ENCODE measurements around the gene ARHGAP31.
"Not testable (repeated sequence)": the region's sequence is repeated elsewhere in the genome, so short reads cannot be mapped to it uniquely, and the experiment has no call there.

Gene ARHGAP31

DNA sequence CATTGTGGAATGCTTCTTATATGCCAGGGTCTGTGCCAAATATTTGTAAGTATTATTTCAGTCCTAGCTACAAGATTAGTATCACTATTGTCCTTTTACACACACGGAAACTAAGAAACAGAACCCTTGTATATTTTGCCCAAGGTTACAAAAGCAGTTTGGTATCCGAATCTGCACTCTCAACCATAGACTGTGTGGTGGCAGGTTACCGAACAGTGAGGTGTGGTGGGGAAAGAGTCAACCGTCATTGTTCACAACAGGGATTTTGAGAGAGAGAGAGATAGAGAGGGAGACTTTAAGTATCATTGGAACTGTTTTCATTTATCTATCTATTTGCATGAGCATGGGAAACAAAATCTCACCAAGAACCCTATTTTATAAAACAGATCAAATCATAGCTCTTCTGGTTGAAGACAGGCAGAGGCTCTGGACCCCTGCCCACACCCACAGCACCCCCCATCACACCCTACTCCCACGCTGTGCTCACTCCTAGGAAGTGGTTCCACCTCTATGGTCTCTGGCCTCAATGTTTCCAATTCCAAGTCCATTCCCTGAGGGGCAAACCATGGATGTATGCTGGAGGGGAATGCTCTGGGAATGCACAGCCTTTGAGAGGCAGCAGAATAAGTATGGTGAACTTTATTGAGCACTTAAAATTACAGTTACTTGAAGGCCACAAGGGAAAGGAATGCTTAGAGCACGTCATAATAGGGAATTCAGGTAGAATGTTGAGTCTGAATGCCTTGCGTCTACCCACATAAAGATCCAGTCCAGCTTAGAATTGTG, 69.0 kb downstream of the ARHGAP31 start:
- Histone ChIP-seq H3K9me3 (ENCODE audit: control insufficient read depth in 2 of 2, low read length in 2 of 2) (no peaks in the 10 kb centered on the region), H3K27me3 (ENCODE audit: control insufficient read depth in 1 of 2, insufficient read depth in 2 of 2, low read length in 2 of 2) (no peaks in the 10 kb centered on the region), H3K4me3 (ENCODE audit: low read length in 2 of 2) (no peak overlapping the region), H3K36me3 (ENCODE audit: control insufficient read depth in 2 of 2, insufficient read depth in 2 of 2, low read length in 2 of 2) (peaks cover 0 to 6% of the 10 kb centered on the region in 2 donors), H3K4me1 (ENCODE audit: control insufficient read depth, insufficient read depth, low read length) (peaks cover 4% of the 10 kb centered on the region), H3K27ac (ENCODE audit: low read length) (no peak overlapping the region), H3K9ac (ENCODE audit: low read length in 2 of 2) (no peak overlapping the region)

DNA sequence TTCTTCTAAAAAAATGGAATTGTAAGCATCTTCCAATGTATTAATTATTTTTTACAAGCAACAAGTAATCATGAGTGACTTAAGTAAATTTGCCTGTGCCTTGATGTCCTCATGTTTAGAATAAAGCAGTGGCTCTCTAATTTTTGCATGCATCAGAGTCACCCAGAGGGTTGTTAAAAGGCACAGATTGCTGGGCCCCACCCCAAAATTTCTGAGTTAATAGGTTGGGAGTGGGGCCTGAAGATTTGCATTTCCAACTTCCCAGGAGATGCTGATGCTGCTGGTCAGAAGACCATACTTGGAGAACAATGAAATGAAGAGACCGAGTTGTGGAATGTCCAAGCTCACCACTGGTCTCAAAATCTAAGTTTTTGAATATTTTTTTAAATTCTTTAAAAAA, 70.2 kb downstream of the ARHGAP31 start:
- Histone ChIP-seq H3K27me3 (ENCODE audit: control insufficient read depth in 1 of 2, insufficient read depth in 2 of 2, low read length in 2 of 2) (no peaks in the 10 kb centered on the region), H3K9me3 (ENCODE audit: control insufficient read depth in 2 of 2, low read length in 2 of 2) (no peaks in the 10 kb centered on the region), H3K4me3 (ENCODE audit: low read length in 2 of 2) (no peak overlapping the region), H3K27ac (ENCODE audit: low read length) (no peak overlapping the region), H3K36me3 (ENCODE audit: control insufficient read depth in 2 of 2, insufficient read depth in 2 of 2, low read length in 2 of 2) (peaks cover 0 to 14% of the 10 kb centered on the region in 2 donors), H3K9ac (ENCODE audit: low read length in 2 of 2) (no peak overlapping the region), H3K4me1 (ENCODE audit: control insufficient read depth, insufficient read depth, low read length) (peaks cover 4% of the 10 kb centered on the region)

DNA sequence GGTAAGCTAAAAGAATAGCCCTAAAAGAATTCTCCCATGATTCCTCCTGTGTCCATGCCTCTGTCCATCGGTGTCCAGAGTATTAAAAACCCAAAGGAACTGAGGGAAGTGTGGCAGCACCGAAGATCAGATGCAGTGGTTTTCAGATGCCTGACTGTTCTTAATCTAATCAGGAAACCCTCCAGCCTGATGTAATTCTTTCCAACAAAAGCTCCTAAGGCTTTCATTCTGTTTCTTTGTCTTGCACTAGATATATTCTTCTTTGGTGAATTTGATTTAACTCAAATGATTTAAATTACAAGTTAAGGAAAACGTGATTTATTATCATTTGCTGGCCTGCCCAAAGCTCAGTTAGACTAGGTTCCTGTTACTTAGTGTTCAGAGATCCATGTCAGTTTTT, 71.2 kb downstream of the ARHGAP31 start:
- Histone ChIP-seq H3K4me1 (ENCODE audit: control insufficient read depth, insufficient read depth, low read length) (no peaks in the 10 kb centered on the region), H3K4me3 (ENCODE audit: low read length in 2 of 2) (no peak overlapping the region), H3K27me3 (ENCODE audit: control insufficient read depth in 1 of 2, insufficient read depth in 2 of 2, low read length in 2 of 2) (no peaks in the 10 kb centered on the region), H3K36me3 (ENCODE audit: control insufficient read depth in 2 of 2, insufficient read depth in 2 of 2, low read length in 2 of 2) (peaks cover 0 to 14% of the 10 kb centered on the region in 2 donors), H3K9me3 (ENCODE audit: control insufficient read depth in 2 of 2, low read length in 2 of 2) (no peaks in the 10 kb centered on the region), H3K9ac (ENCODE audit: low read length in 2 of 2) (no peak overlapping the region), H3K27ac (ENCODE audit: low read length) (no peak overlapping the region)

DNA sequence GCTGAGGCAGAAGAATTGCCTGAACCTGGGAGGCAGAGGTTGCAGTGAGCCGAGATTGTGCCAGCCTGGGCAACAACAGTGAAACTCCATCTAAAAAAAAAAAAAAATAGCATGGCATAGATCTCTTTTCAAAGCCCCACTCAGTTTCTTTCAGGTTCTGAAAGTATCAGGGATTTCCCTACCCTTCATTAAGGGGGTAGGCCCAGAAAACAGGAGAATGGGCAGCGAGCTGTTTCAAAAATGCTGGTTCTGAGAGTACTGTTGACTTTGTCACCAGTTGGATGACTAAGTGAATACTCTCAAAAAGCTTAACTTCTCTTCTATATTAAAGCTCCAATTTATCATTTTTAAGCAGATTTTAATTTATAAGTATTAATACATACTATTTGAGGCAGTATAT, 72.8 kb downstream of the ARHGAP31 start:
- no peak overlapping the region for H3K4me3 ChIP-seq (ENCODE audit: low read length in 2 of 2)
- H3K9me3 ChIP-seq (ENCODE audit: control insufficient read depth in 2 of 2, low read length in 2 of 2): no peaks in the 10 kb centered on the region
- H3K9ac ChIP-seq (ENCODE audit: low read length in 2 of 2): no peak overlapping the region
- peaks cover 0 to 14% of the 10 kb centered on the region in 2 donors for H3K36me3 ChIP-seq (ENCODE audit: control insufficient read depth in 2 of 2, insufficient read depth in 2 of 2, low read length in 2 of 2)
- H3K4me1 ChIP-seq (ENCODE audit: control insufficient read depth, insufficient read depth, low read length): no peaks in the 10 kb centered on the region
- H3K27me3 ChIP-seq (ENCODE audit: control insufficient read depth in 1 of 2, insufficient read depth in 2 of 2, low read length in 2 of 2): no peaks in the 10 kb centered on the region
- no peak overlapping the region for H3K27ac ChIP-seq (ENCODE audit: low read length)

- Histone ChIP-seq H3K4me3 (ENCODE audit: low read length in 2 of 2) (no peak overlapping the region), H3K27me3 (ENCODE audit: control insufficient read depth in 1 of 2, insufficient read depth in 2 of 2, low read length in 2 of 2) (no peaks in the 10 kb centered on the region), H3K4me1 (ENCODE audit: control insufficient read depth, insufficient read depth, low read length) (no peaks in the 10 kb centered on the region), H3K9me3 (ENCODE audit: control insufficient read depth in 2 of 2, low read length in 2 of 2) (no peaks in the 10 kb centered on the region), H3K36me3 (ENCODE audit: control insufficient read depth in 2 of 2, insufficient read depth in 2 of 2, low read length in 2 of 2) (peaks cover 0 to 14% of the 10 kb centered on the region in 2 donors), H3K27ac (ENCODE audit: low read length) (no peak overlapping the region), H3K9ac (ENCODE audit: low read length in 2 of 2) (no peak overlapping the region)
Measured at GRCh38 chr3:119368298-119368697, 74.1 kb downstream of the ARHGAP31 start.

DNA sequence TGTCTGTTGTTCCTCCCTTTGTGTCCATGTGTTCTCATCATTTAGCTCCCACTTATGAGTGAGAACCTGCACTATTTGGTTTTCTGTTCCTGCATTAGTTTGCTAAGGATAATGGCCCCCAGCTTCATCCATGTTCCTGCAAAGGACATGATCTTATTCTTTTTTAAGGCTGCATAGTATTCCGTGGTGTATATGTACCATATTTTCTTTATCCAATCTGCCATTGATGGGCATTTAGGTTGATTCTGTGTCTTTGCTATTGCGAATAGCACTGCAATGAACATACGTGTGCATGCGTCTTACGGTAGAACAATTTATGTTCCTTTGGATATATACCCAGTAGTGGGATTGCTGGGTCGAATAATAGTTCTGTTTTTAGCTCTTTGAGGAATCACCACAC, 77.6 kb downstream of the ARHGAP31 start:
- not testable (repeated sequence) for H3K27me3 ChIP-seq (ENCODE audit: control insufficient read depth in 1 of 2, insufficient read depth in 2 of 2, low read length in 2 of 2); H3K9me3 ChIP-seq (ENCODE audit: control insufficient read depth in 2 of 2, low read length in 2 of 2); H3K4me3 ChIP-seq (ENCODE audit: low read length in 2 of 2); H3K9ac ChIP-seq (ENCODE audit: low read length in 2 of 2); H3K4me1 ChIP-seq (ENCODE audit: control insufficient read depth, insufficient read depth, low read length); H3K27ac ChIP-seq (ENCODE audit: low read length)
- peaks cover 0 to 12% of the 10 kb centered on the region in 2 donors for H3K36me3 ChIP-seq (ENCODE audit: control insufficient read depth in 2 of 2, insufficient read depth in 2 of 2, low read length in 2 of 2)

DNA sequence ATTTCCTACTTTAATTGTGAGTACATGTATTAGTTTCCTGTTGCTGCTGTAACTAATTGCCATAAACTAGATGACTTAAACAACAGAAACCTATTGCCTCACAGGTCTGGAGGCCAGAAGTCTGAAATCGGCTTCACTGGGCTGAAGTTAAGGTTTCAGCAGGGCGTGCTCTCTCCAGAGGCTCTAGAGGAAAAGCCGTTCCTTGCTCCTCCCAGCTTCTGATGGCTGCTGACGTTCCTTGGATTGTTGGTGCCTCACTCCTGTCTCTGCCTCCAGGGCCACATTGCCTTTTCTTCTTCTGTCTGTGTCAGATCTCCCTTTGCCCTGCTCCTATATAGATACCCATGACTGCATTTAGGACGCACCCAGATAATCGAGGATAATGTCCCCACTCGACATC, 80.9 kb downstream of the ARHGAP31 start:
- no peaks in the 10 kb centered on the region for H3K9me3 ChIP-seq (ENCODE audit: control insufficient read depth in 2 of 2, low read length in 2 of 2)
- H3K9ac ChIP-seq (ENCODE audit: low read length in 2 of 2): no peak overlapping the region
- H3K27me3 ChIP-seq (ENCODE audit: control insufficient read depth in 1 of 2, insufficient read depth in 2 of 2, low read length in 2 of 2): no peaks in the 10 kb centered on the region
- no peaks in the 10 kb centered on the region for H3K4me1 ChIP-seq (ENCODE audit: control insufficient read depth, insufficient read depth, low read length)
- no peak overlapping the region for H3K4me3 ChIP-seq (ENCODE audit: low read length in 2 of 2)
- no peak overlapping the region for H3K27ac ChIP-seq (ENCODE audit: low read length)
- peaks cover under 1 to 7% of the 10 kb centered on the region in 2 donors for H3K36me3 ChIP-seq (ENCODE audit: control insufficient read depth in 2 of 2, insufficient read depth in 2 of 2, low read length in 2 of 2)

DNA sequence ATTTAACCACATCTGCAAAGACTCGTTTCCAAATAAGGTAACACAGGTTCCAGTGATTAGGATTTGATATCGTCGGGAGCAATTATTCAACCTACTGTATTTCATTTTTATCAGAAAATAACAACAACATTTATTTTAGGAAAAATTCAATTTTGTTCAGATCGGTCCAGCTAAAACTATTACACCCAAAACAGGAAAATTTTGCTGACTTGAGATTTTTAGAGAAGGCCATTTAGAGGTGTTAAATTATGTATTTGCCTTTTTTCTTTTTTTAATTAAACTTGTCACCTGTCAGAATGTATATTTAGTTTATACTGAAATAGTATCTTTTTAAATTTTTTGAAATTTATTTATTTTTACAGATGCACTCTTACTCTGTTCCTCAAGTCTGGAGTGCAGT, 81.3 kb downstream of the ARHGAP31 start:
- no peak overlapping the region for H3K9ac ChIP-seq (ENCODE audit: low read length in 2 of 2)
- no peaks in the 10 kb centered on the region for H3K27me3 ChIP-seq (ENCODE audit: control insufficient read depth in 1 of 2, insufficient read depth in 2 of 2, low read length in 2 of 2)
- no peak overlapping the region for H3K27ac ChIP-seq (ENCODE audit: low read length)
- peaks cover 2 to 9% of the 10 kb centered on the region in 2 donors for H3K36me3 ChIP-seq (ENCODE audit: control insufficient read depth in 2 of 2, insufficient read depth in 2 of 2, low read length in 2 of 2)
- no peaks in the 10 kb centered on the region for H3K4me1 ChIP-seq (ENCODE audit: control insufficient read depth, insufficient read depth, low read length)
- H3K9me3 ChIP-seq (ENCODE audit: control insufficient read depth in 2 of 2, low read length in 2 of 2): no peaks in the 10 kb centered on the region
- H3K4me3 ChIP-seq (ENCODE audit: low read length in 2 of 2): no peak overlapping the region

DNA sequence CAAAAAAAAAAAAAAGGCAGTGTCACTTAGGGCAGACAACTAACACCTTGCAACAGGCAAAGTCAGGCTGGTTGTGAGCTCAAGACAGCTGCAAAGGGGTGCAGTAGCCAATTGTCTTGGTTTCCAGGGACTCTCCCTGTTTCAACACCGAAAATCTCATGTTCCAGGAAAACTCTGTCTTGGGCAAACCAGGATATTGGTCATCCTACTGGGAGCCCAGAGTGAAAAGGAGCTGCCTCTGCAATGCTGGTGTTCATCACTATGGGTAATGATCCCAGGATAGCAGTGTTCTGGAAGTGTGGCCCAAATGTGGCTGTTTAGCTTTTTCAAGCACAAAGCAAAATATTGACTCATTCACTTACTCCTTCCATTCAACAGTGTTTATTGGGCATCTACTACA, 82.6 kb downstream of the ARHGAP31 start:
- Histone ChIP-seq H3K9me3 (ENCODE audit: control insufficient read depth in 2 of 2, low read length in 2 of 2) (no peaks in the 10 kb centered on the region), H3K27me3 (ENCODE audit: control insufficient read depth in 1 of 2, insufficient read depth in 2 of 2, low read length in 2 of 2) (no peaks in the 10 kb centered on the region), H3K4me3 (ENCODE audit: low read length in 2 of 2) (no peak overlapping the region), H3K4me1 (ENCODE audit: control insufficient read depth, insufficient read depth, low read length) (no peaks in the 10 kb centered on the region), H3K36me3 (ENCODE audit: control insufficient read depth in 2 of 2, insufficient read depth in 2 of 2, low read length in 2 of 2) (peaks cover 8 to 16% of the 10 kb centered on the region in 2 donors), H3K9ac (ENCODE audit: low read length in 2 of 2) (no peak overlapping the region), H3K27ac (ENCODE audit: low read length) (no peak overlapping the region)

GRCh38 chr3:119378259-119378803, 84.1 kb downstream of the ARHGAP31 start:
- no peak overlapping the region for H3K27ac ChIP-seq (ENCODE audit: low read length)
- H3K9ac ChIP-seq (ENCODE audit: low read length in 2 of 2): no peak overlapping the region
- no peaks in the 10 kb centered on the region for H3K4me1 ChIP-seq (ENCODE audit: control insufficient read depth, insufficient read depth, low read length)
- H3K27me3 ChIP-seq (ENCODE audit: control insufficient read depth in 1 of 2, insufficient read depth in 2 of 2, low read length in 2 of 2): no peaks in the 10 kb centered on the region
- no peaks in the 10 kb centered on the region for H3K9me3 ChIP-seq (ENCODE audit: control insufficient read depth in 2 of 2, low read length in 2 of 2)
- H3K36me3 ChIP-seq (ENCODE audit: control insufficient read depth in 2 of 2, insufficient read depth in 2 of 2, low read length in 2 of 2): peaks cover 11 to 21% of the 10 kb centered on the region in 2 donors
- no peak overlapping the region for H3K4me3 ChIP-seq (ENCODE audit: low read length in 2 of 2)

DNA sequence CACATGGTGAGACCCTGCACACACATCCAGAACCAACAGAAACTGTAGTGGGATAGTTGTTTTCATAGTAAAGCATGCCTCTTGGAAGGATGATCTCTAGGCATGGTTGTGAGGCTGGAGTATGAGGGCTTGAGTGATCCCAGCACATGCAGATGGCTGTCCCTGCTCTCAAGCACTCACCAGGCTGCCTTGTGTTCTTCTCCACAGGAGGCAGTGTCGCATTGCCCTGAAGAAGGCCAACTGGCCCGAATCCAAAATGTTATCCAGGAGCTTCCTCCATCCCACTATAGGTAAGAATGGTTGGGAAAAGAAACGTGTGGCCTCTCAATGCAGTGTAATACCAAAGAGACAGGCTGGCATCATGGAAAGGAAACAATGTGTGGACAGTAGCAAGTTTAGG, 86.5 kb downstream of the ARHGAP31 start:
- no peak overlapping the region for H3K9ac ChIP-seq (ENCODE audit: low read length in 2 of 2)
- no peaks in the 10 kb centered on the region for H3K4me1 ChIP-seq (ENCODE audit: control insufficient read depth, insufficient read depth, low read length)
- no peak overlapping the region for H3K4me3 ChIP-seq (ENCODE audit: low read length in 2 of 2)
- no peaks in the 10 kb centered on the region for H3K9me3 ChIP-seq (ENCODE audit: control insufficient read depth in 2 of 2, low read length in 2 of 2)
- no peak overlapping the region for H3K27ac ChIP-seq (ENCODE audit: low read length)
- H3K36me3 ChIP-seq (ENCODE audit: control insufficient read depth in 2 of 2, insufficient read depth in 2 of 2, low read length in 2 of 2): peaks cover 17 to 31% of the 10 kb centered on the region in 2 donors
- no peaks in the 10 kb centered on the region for H3K27me3 ChIP-seq (ENCODE audit: control insufficient read depth in 1 of 2, insufficient read depth in 2 of 2, low read length in 2 of 2)

Data from stomach smooth muscle (tissue), 2 donors.